A549 treated with AZD9567 at 1 μM for 4 hours (cell line): ENCODE data around the gene HESX1. TPM values are rescaled to one million over a fixed set of nuclear protein-coding genes. Genes with fewer than 3 reads are reported as not detected.

Source experiments
- total RNA-seq: library from RNA; stranded (reverse); fragments of 200-300 nt; extraction: Qiagen RNA extraction; gene quantifications from 5 replicates; pipeline ENCODE4 v1.2.3, GENCODE V29; 2022; ENCODE audit not compliant: insufficient read depth

Gene HESX1
- total RNA-seq, result 0.15 to 0.52 TPM (median 0.35 TPM) in 4 of 5 replicates, not detected in the other

DNA sequence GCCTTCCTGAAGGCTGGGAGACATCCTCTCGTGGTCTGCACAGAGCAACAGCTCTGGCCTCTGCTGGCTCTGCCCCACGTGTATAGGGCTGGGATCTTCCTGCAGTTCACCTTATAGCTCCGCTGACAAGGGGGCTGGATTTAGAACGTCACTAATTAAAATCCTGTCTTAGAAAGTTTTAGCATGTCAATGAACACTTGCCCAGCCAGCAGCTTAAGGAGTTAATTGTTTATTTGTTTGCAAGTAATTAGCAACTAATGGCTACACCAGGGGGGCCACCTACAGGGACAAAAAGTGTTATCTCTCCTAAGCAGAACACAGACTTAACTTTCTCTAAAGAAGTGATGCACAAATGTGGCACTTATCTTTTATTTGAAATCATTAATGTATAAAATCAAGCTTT is at the start of gene HESX1:
Gene HESX1, minus strand, starts transcription at position 84 of the 403 bp plus-strand sequence. Its CDS starts 60 bp downstream, at position 24.

DNA sequence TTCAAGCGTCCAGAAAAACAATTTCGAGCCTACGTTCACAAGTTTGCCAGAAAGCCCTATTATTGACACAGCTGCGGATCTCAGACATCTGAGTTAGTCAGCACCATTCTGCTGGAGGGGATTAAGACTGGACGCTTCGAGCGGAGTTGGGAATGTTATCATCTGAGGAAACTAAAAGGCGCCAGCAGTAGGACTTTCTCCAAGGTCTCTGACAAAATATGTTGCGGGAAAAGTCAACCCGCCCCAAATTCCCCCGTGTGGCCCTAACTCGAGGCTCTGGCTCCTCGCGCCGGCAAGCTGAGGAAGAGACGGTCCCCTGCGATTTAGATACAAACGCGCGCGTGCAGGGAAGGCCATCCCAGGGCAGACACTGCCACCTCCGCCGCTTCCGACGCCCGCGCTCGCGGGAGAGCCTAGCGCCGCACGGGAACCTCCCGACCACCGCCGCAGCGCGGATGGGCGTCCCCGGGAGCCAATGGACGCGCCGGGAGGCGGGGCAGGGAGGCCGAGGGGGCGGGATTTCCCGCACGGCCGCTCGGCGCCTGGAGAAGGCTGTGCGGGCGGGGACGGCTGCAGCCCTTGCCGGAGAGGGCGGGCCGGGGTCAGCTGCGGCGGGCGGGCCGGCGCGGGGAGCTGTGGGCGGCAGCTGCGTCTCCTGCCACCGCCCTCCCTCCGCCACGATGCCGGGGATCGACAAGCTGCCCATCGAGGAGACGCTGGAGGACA is 27.6 kb upstream of the HESX1 start, which contains the start of gene APPL1:
Gene APPL1, plus strand, starts transcription at position 526 of the 726 bp plus-strand sequence. Its CDS starts 155 bp downstream, at position 681.

DNA sequence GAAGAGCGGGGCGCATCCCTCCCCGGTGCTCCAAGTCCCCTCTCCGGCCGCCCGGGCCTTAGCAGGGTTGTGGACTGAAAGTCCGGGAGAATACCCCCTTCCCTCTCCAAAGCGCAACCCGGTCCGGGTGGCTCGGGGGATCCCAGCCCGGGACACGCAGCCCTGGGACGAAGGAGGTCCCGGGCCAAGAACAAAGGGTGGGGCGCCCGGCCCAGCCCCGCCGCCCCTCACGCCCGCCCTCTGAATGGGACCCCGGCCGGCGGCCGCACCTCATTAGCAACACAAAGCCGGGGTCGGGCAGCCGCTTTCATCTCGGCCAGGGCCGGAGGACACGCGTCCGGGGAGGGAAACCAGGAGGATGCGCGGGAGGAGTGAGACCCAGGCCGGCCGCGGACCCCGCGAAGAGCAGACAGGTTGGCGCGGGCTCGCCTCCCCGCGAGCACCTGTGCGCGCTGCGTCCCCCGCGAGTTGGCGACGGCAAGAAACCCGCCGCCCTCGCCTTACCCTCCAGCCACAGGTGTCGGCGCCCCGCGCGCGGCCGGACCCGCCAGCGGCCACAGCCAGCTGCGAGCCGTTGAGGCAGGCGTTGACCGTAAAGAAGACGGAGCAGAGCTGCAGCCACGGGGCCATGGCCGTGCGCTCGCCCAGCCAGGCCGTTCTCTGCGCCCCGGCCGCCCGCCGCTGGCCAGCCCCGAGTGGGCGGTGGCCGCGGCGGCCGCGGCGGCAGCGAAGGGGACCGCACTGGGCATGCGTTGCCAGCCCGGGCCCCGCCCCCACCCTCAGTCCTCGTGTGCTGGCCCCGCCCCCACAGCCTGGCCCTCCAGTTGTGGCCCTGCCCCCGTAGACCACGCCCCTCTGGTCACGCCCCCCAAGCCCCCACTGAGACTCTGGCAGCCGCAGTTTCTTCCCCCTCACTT is 34.9 kb downstream of the HESX1 start, which contains the start of gene IL17RD:
Gene IL17RD, minus strand, starts transcription at position 697 of the 917 bp plus-strand sequence. Its CDS starts 67 bp downstream, at position 630.

Other genes starting within 250 kb of the HESX1 start
- 0.18 to 0.34 TPM (median 0.27 TPM) in 4 of 5 replicates, not detected in the other for gene SPATA12, start 139.3 kb downstream of the HESX1 start, total RNA-seq
- gene IL17RD, start 34.6 kb downstream of the HESX1 start, total RNA-seq, result 0.55 to 1.6 TPM (median 1.2 TPM) in 5 replicates
- gene APPL1, start 27.8 kb upstream of the HESX1 start, total RNA-seq, result 12.8 to 19.3 TPM (median 19.0 TPM) in 5 replicates
- gene ASB14, start 92.7 kb upstream of the HESX1 start, total RNA-seq, result not detected in 5 replicates